Activated naive CD4-positive, alpha-beta T cell treated with anti-CD3 and anti-CD28 coated beads for 36 hours (primary cell): ENCODE measurements around the gene RALA. TPM values are rescaled to one million over a fixed set of nuclear protein-coding genes. Genes with fewer than 3 reads are reported as not detected.

Source experiments
- CTCF ChIA-PET: fragments of 350-600 bp; sonication (Branson Sonifier 250); formaldehyde crosslinking; loops from one replicate; lab custom pipeline; 2021; ENCODE audit warnings: antibody characterized with exemption; lab: Charles Lee
- DNase-seq: peaks from one replicate; pipeline ENCODE4 v3.0.0-alpha.2; 2020
- H3K27ac Mint-ChIP-seq: one replicate; pipeline ENCODE4 v1.8.0; 2021; ENCODE audit warnings: mild to moderate bottlenecking, mixed read lengths
- H3K27me3 Mint-ChIP-seq: one replicate; pipeline ENCODE4 v1.8.0; 2021; ENCODE audit warnings: low read depth, mixed read lengths
- H3K36me3 Mint-ChIP-seq: one replicate; pipeline ENCODE4 v1.8.0; 2021; ENCODE audit warnings: low read depth, mixed read lengths
- H3K4me1 Mint-ChIP-seq: one replicate; pipeline ENCODE4 v1.8.0; 2021; ENCODE audit warnings: low read depth, mixed read lengths
- H3K4me3 Mint-ChIP-seq: one replicate; pipeline ENCODE4 v1.8.0; 2021; ENCODE audit warnings: mild to moderate bottlenecking, moderate library complexity, mixed read lengths
- H3K9me3 Mint-ChIP-seq: one replicate; pipeline ENCODE4 v1.8.0; 2021; ENCODE audit warnings: mixed read lengths
- intact Hi-C: fragments of 100-400 bp; cut with micrococcal nuclease; formaldehyde crosslinking; loops from one replicate; pipeline ENCODE4 v1.15.1; 2023
- total RNA-seq, 2 experiments: library from RNA; stranded (reverse); gene quantifications; one replicate each; pipeline ENCODE4 v1.2.3, GENCODE V29; 2021

RALA gene
- total RNA-seq, 2 experiments from 2014 or later: 30.3 to 35.6 TPM

DNA sequence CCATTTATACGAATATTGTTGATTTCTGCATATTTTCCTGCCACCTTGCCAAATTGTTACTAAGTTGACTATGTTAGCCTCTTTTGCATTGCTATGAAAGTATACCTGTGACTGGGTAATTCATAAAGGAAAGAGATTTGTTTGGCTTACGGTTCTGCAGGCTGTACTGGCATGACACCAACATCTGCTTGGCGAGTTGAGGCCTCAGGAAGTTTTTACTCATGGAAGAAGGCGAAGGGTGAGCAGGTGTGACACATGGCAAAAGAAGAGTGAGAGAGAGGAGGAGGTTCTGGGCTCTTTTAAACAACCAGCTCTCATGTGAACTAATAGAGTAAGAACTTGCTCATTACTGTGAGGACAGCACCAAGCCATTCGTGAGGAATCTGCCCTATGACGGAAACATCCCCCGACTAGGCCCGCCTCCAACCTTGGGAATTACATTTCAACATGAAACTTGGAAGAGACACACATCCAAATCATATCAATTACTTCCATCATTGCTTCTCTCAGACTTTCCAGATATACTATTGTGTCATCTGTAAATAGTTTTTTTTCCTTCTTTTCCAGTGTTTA lies 8.4 kb downstream of the RALA start:
- intact Hi-C loops: no loop called here
- Mint-ChIP-seq H3K4me1 (peaks cover 73% of the 10 kb centered on the region), H3K4me3 (no peak overlapping the region), H3K27me3 (no peaks in the 10 kb centered on the region), H3K9me3 (peaks cover 2% of the 10 kb centered on the region), H3K36me3 (peaks cover 37% of the 10 kb centered on the region), H3K27ac (peak overlapping the region; percentile 26)
- no peak for DNase-seq
- CTCF ChIA-PET: interaction anchor here (0.6 to 2.3 kb wide), 6 partner anchors 11 to 115 kb away, joined by 3 to 6 read pairs (median 3); no protein-coding TSS in a partner anchor

DNA sequence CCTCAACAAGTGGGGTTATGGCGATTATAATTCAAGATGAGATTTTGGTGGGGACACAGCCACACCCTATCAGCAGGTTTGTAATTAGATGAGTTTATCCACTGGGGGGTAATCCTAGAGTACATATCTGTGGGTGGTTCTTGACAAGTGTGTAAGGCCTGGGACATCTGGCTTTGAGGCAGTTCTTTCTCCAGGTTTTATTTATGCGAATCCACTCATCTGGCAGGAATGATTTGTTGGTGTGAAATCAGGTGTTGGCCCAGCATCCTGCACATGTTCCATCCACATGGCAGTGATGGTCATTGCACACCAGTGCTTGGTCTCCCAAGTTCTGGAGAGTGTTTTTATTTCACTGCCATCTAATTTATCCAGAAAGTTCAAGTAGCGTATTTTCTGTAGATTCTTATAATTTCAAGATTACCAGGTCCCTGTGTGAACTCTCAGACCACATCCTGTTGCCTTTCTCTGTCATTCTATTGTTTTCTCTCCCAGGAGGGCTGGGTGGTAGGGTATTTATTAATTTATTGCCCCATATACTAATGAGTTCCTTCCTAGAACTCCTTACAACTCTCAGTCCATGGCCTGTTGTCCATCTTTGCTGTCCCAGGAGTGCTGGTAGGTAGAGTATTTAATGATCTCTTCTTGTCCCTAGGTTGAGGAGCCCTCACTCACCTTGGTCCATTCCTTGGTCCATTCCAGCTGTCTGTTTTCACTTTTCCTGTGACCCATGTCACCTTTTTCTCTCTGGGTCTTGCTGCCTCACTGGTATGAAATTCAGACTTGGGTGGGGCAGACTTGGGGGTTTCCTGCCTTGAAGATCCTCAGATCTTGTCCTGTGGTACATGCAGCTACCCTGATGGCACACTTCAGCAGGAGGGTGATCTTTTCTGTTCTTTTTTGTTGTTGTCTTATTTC lies 10.4 kb downstream of the RALA start:
- DNase-seq: peak; percentile 26
- Mint-ChIP-seq H3K4me1 (peaks cover 81% of the 10 kb centered on the region), H3K27me3 (no peaks in the 10 kb centered on the region), H3K4me3 (no peak overlapping the region), H3K9me3 (peaks cover 2% of the 10 kb centered on the region), H3K36me3 (peaks cover 39% of the 10 kb centered on the region), H3K27ac (peak overlapping the region; percentile 75)
- intact Hi-C loops: loop anchor here (1.0 kb wide), 3 partner anchors 8 to 99 kb away; no protein-coding TSS in a partner anchor
- CTCF ChIA-PET: no interaction called here

DNA sequence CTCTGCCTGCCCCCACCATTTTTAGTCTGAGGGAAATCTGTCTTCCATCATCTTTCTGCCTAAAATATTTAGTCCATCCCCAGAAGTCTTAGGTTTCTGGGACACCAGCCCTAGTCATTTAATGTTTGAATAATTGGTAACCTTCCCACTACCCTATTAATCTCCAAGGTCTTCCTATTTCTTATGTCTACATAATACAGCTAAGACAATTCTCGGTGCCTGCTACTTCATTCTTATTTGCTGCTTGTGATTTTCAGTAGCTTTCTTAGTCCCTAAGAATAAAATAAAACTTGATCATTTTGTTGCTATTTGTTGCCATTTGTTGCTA lies 11.1 kb downstream of the RALA start:
- peaks cover 39% of the 10 kb centered on the region for H3K36me3 Mint-ChIP-seq
- no peak for DNase-seq
- peak overlapping the region; percentile 75 for H3K27ac Mint-ChIP-seq
- H3K4me3 Mint-ChIP-seq: no peak overlapping the region
- CTCF ChIA-PET: no interaction called here
- peaks cover 85% of the 10 kb centered on the region for H3K4me1 Mint-ChIP-seq
- H3K27me3 Mint-ChIP-seq: no peaks in the 10 kb centered on the region
- H3K9me3 Mint-ChIP-seq: peaks cover 2% of the 10 kb centered on the region
- intact Hi-C loops: loop anchor here (1.0 kb wide), 1 partner anchor 8 kb away; no protein-coding TSS in a partner anchor

DNA sequence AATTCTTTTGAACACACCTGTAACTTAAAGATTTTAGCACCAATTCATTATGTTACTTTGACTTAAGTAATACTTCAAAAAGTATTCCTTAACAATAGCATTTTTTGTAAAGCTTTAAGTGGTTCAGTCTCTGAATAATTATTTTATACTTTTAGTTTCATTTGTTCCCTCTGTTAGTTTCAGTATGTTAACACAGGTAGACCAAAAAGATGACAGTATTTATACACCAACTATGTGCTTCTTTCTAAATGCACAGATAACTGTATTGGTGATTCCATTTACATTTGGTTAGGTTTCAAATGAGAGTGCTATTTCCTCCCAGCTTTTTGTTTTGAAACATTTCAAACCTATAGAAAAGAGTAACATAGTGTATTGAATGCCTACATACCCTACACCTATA lies 14.0 kb downstream of the RALA start:
- no peak for DNase-seq
- Mint-ChIP-seq H3K27me3 (no peaks in the 10 kb centered on the region), H3K36me3 (peaks cover 24% of the 10 kb centered on the region), H3K4me1 (peaks cover 90% of the 10 kb centered on the region), H3K9me3 (peaks cover 2% of the 10 kb centered on the region), H3K27ac (no peak overlapping the region), H3K4me3 (no peak overlapping the region)
- intact Hi-C loops: loop anchor here (1.0 kb wide), 2 partner anchors 48 to 49 kb away; no protein-coding TSS in a partner anchor
- CTCF ChIA-PET: no interaction called here

DNA sequence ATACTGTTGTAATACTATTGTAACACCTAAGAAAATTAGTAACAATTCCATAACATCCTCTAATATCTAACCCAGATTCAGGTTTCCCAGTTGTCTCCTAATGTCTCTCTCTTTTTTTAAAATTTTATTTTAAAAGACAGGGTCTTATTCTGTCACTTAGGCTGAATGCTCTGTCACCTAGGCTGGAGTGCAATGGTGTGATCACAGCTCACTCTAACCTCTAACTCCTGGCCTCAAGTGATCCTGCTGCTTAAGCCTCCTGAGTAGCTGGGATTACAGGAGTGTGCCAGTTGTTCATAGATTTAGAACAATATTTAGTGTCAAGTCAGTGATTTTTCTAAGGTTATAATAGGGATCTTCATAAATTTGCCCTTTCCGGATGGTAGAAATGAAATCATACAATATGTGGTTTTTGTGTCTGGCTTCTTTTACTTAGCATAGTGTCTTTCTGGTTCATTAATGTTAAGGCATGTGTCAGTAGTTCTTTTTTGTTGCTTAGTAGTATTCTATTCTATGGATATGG lies 14.7 kb downstream of the RALA start:
- H3K36me3 Mint-ChIP-seq: peaks cover 24% of the 10 kb centered on the region
- no peak for DNase-seq
- CTCF ChIA-PET: interaction anchor here (0.6 kb wide), 1 partner anchor 111 kb away, joined by 3 read pairs; no protein-coding TSS in a partner anchor
- peaks cover 91% of the 10 kb centered on the region for H3K4me1 Mint-ChIP-seq
- H3K27me3 Mint-ChIP-seq: no peaks in the 10 kb centered on the region
- peaks cover 2% of the 10 kb centered on the region for H3K9me3 Mint-ChIP-seq
- intact Hi-C loops: loop anchor here (1.0 kb wide), 2 partner anchors 48 to 49 kb away; no protein-coding TSS in a partner anchor
- no peak overlapping the region for H3K27ac Mint-ChIP-seq
- no peak overlapping the region for H3K4me3 Mint-ChIP-seq

DNA sequence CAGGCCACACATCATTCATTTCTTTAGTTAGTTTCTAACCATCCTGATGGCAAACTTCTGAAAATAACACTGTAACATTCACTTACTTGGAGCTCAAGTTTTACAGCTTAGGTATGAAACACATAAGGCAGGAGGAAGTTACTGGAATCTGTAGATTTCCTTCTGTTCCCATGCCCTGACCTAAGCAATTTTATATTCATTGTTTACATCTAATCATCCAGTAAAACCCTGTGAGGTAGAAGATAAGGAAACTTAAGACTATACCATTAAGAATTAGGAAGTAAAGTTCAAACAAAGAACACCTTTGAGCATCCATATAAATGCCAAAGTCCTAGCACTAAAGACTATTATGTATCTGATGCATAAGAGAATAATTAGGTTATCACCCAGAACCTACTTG lies 19.5 kb downstream of the RALA start:
- peaks cover 77% of the 10 kb centered on the region for H3K4me1 Mint-ChIP-seq
- H3K4me3 Mint-ChIP-seq: no peak overlapping the region
- no peak for DNase-seq
- no peaks in the 10 kb centered on the region for H3K27me3 Mint-ChIP-seq
- intact Hi-C loops: loop anchor here (1.0 kb wide), 1 partner anchor 9 kb away; no protein-coding TSS in a partner anchor
- H3K36me3 Mint-ChIP-seq: peaks cover 7% of the 10 kb centered on the region
- H3K27ac Mint-ChIP-seq: no peak overlapping the region
- H3K9me3 Mint-ChIP-seq: no peaks in the 10 kb centered on the region
- CTCF ChIA-PET: no interaction called here

DNA sequence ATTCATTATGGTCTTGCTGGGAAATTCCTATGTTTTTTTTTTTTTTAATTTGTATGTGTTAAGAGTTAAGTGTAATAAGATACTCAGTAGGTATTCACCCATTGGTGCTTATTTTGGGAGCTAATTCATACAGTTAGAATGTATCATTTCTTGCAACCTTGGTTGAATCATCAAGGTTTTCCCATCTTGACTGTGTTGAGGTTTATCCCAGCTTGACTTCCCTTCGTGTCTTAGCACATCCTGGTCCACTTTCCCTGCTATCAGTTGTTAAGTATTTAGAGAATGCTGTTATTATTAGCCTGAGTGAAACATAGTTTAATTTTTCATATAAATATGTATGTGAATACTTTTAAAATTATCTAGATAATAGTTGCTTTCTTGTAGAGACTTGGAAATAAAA lies 20.8 kb downstream of the RALA start:
- H3K36me3 Mint-ChIP-seq: peaks cover 6% of the 10 kb centered on the region
- intact Hi-C loops: no loop called here
- peaks cover 71% of the 10 kb centered on the region for H3K4me1 Mint-ChIP-seq
- H3K4me3 Mint-ChIP-seq: no peak overlapping the region
- H3K27ac Mint-ChIP-seq: peak overlapping the region; percentile 34
- no peak for DNase-seq
- no peaks in the 10 kb centered on the region for H3K27me3 Mint-ChIP-seq
- H3K9me3 Mint-ChIP-seq: no peaks in the 10 kb centered on the region
- CTCF ChIA-PET: interaction anchor here (0.6 kb wide), 1 partner anchor 64 kb away, joined by 3 read pairs; no protein-coding TSS in a partner anchor

DNA sequence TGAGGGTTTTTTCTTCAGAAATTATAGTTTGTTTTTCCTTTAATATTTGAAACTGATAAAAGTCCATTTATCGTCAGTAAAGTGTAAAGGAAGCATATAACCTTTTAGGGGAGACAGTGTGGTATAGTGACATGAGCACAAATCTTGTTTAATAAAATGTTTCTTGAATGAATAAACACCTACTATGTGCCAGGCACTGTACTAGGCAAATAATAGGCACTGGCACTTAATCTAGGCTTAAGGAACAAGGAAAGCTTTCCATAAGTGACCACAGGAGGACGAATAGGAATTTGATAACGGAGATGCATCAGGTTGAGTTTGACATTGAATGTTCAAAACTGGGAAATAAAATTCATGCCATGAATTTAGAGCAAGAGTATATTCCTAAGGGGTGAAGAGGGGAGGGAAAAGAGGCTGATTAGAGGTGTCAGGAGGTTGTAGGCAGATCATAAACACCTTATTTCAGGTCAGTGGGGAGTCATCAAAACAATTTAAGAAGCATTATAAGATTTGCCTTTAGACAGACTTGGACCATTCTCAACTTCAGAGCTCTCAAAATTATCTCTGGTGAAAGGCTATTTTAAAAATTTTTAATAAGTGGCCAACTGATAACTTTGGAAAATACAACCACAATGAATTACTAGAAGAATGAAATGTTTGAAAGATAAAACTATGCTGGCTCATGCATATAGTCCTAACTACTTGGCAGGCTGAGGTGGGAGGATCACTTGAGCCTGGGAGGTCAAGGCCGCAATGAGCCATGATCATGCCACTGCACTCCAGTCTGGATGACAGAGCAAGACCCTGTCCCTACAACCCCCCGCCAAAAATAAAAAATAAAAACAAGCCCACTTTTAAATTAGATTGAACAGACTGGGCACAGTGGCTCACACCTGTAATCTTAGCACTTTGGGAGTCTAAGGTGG lies 22.4 kb downstream of the RALA start:
- H3K27ac Mint-ChIP-seq: no peak overlapping the region
- peaks cover 58% of the 10 kb centered on the region for H3K4me1 Mint-ChIP-seq
- no peaks in the 10 kb centered on the region for H3K27me3 Mint-ChIP-seq
- CTCF ChIA-PET: no interaction called here
- no peaks in the 10 kb centered on the region for H3K9me3 Mint-ChIP-seq
- no peak overlapping the region for H3K4me3 Mint-ChIP-seq
- peaks cover 1% of the 10 kb centered on the region for H3K36me3 Mint-ChIP-seq
- intact Hi-C loops: no loop called here
- no peak for DNase-seq

DNA sequence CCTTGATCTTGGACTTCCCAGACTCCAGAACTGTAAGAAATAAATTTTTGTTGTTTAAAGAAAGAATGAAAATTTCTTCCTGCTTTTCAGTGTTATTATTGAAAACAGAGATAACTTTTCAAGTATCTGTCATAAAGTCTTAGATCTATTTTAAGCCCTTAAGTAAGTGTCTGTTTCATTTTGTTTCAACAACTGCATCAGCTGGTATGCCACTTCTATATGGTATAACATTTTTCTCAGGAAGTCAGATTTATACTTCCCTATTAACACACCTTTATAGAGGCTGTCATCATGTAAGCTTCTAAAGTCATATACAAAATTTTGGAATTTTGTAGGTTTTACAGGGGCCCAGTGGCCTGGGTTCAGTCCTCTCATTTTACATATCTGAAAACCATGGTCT lies 24.4 kb downstream of the RALA start:
- no peaks in the 10 kb centered on the region for H3K9me3 Mint-ChIP-seq
- no peaks in the 10 kb centered on the region for H3K27me3 Mint-ChIP-seq
- H3K36me3 Mint-ChIP-seq: peaks cover 1% of the 10 kb centered on the region
- CTCF ChIA-PET: no interaction called here
- H3K4me1 Mint-ChIP-seq: peaks cover 46% of the 10 kb centered on the region
- intact Hi-C loops: no loop called here
- no peak overlapping the region for H3K4me3 Mint-ChIP-seq
- no peak for DNase-seq
- no peak overlapping the region for H3K27ac Mint-ChIP-seq

DNA sequence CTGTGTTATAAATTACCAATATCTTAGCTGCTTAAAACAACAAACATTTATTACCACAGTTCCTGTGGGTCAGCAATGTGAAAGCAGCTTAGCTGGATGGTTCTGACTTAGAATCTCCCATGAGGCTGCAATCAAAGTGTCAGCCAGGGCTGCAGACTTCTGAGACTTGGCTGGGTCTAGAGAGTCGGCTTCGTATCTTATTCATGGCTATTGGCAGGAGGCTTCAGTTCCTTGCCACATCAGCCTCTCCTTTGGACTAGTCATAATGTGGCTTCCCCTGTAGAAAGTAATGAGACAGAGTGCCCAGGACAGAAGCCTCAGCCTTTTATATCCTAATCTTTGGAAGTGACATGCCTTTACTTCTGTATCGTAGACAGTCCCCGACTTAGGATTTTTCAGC lies 27.3 kb downstream of the RALA start:
- no peak overlapping the region for H3K4me3 Mint-ChIP-seq
- peaks cover 20% of the 10 kb centered on the region for H3K4me1 Mint-ChIP-seq
- peaks cover 12% of the 10 kb centered on the region for H3K36me3 Mint-ChIP-seq
- peaks cover 5% of the 10 kb centered on the region for H3K9me3 Mint-ChIP-seq
- H3K27ac Mint-ChIP-seq: no peak overlapping the region
- CTCF ChIA-PET: interaction anchor here (0.6 kb wide), 1 partner anchor 199 kb away, joined by 3 read pairs; no protein-coding TSS in a partner anchor
- no peaks in the 10 kb centered on the region for H3K27me3 Mint-ChIP-seq
- intact Hi-C loops: no loop called here
- no peak for DNase-seq

DNA sequence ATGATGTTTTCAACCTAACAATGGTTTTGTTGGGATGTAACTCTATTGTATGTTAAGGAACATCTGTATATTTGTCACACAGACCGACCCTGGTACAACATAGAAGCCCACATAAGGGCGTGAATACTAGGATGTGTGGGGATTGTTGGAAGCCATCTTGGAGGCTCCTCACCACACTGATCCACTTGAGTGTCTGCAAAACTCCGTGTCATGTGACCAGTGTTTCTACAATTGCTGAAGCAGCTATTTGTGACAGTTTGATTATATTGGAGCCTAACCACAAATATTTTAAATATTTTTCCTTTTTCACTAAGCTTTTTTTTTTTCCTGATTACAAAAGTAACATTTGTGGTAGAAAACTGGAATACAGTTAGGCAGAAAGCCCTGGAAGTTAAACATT lies 27.9 kb downstream of the RALA start:
- Mint-ChIP-seq H3K27me3 (no peaks in the 10 kb centered on the region), H3K4me1 (peaks cover 25% of the 10 kb centered on the region), H3K9me3 (peaks cover 5% of the 10 kb centered on the region), H3K4me3 (no peak overlapping the region), H3K27ac (no peak overlapping the region), H3K36me3 (peaks cover 13% of the 10 kb centered on the region)
- intact Hi-C loops: no loop called here
- CTCF ChIA-PET: no interaction called here
- no peak for DNase-seq
